Renal cortical epithelial cell (primary cell): ENCODE data around the gene CABP2. TPM values are rescaled to one million over a fixed set of nuclear protein-coding genes. Genes with fewer than 3 reads are reported as not detected.
"Not testable (repeated sequence)": the region's sequence is repeated elsewhere in the genome, so short reads cannot be mapped to it uniquely, and the experiment has no call there.

Source experiments
- DNase-seq: peaks from one replicate; pipeline ENCODE4 v3.0.0-alpha.2; 2011; ENCODE audit warnings: low read depth
- total RNA-seq: library from RNA; depleted of rRNA; stranded (reverse); fragments of >200 nt; gene quantifications from 2 replicates; pipeline ENCODE4 v1.2.3, GENCODE V29; 2014

The CABP2 gene
- not detected in 2 replicates for total RNA-seq

DNA sequence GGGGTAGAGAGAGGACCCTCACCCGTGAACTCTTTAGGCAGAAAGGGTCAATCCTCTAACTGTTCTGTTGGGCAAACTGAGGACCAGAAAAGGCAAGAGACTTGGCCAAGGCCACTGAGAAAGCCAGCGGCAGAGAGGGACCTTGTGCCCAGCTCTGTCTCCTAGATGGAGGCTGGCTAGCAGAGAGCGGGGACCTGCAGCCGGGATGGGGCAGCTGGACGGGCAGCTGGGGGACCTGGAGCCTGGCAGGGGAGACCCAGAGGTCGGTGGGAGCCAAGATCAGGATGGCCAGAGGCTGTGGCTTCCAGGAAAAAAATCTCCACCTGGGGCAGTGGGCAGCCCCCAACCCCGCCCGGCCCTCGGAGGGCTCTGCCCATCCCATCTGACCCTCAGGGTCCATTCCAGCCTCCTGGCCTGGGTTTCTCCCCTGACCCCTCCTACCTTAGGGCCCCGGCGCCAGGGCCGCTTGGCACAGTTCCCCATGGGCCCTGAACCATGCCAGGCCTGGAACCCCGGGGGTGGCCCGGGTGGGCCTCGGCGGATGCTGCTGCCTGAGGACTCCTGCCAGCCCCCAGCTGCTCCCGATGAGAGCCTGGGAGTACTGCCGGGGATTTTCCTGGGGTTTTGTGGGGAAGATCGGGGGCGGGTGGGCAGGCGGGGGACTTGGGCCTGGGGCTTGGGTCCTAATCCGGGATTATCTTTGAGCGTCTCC is at the start of gene CABP2:
TSS of gene CABP2 (minus strand) at position 603 of the 712 bp plus-strand sequence. CDS start at position 483, 120 bp downstream.
- no peak for DNase-seq

DNA sequence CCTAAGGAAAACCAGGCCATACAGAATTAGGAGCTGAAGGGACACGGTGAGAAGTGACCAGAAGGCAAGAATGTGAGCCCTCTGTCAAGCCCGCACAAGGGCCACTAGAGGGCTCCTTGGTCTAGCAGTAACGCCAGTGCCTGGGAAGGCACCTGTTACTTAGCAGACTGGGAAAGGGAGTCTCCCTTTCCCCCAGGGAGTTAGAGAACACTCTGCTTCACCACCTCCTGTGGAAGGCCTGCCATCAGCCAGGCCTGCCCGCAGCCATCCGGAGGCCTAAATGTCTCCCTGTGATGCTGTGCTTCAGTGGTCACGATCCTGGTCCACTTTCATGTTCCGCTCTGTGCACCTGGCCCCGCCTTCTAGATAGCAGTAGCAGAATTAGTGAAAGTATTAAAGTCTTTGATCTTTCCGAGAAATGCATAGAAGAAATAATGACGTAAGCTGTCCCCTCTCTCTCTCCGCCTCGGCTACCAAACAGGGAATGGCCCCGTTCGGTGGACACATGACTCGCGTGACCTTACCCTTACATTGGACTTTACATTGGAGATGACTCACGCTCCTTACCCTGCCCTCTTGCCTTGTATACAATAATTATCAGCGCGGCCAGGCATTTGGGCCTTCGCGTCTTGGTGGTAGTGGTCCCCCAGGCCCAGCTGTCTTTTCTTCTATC is 49.6 kb upstream of the CABP2 start:
- DNase-seq, result peak; percentile 71

DNA sequence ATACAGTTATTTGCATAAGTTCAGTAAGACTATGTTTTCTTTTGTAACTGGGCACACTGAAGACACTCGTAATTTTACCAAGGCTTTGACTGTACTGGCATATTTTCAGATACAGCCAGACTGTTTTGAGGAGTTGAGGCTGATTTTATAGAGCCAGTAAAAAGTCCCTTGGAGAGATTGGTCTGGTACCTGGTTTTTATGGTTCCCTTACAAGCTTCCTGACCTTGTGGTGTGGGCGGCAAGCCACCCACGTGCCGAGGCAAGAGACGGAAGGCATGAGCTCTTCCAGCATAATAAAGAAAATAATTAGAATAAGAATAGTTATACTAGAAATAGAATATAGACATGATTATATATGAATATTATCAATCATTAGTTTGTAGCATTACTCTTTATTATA is 49.1 kb upstream of the CABP2 start:
- DNase-seq, result no peak

DNA sequence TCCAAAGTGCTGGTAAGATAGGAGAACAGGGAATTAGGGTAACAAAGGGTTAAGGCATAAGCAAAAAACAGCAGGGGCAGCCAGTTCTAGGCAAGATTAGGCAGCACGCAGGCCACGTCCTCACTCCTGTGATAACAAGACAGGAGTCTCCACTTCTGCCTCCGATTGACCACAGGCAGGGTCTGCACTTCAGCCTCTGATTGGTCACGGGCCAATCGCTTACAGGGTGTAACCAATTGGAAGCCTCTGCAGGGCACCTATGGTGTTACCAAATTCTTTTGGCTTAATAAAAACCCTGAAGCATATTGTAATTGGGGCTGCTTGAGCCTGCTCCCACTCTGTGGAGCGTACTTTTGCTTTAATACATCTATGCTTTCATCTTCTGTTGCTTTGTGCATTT is 48.2 kb upstream of the CABP2 start:
- no peak for DNase-seq

DNA sequence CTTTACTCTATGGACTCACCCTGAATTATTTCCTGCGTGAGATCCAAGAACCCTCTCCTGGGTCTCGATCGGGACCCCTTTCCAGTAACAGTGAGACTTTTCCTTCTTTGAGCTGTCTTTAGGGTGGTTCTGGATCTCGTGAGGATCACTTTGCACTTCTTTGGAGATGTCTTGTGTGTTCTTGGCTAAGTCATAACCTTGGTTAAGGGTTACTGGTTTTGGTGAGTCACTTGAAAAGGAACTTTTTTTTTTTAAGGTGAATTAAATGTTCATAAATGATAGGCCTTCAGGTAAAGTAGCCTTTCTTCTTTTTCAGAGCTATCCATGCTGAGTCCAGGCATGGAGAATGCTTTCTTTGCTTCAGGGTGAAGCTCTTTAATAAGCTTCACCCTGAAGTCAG is 41.0 kb upstream of the CABP2 start:
- peak; percentile 83 for DNase-seq

DNA sequence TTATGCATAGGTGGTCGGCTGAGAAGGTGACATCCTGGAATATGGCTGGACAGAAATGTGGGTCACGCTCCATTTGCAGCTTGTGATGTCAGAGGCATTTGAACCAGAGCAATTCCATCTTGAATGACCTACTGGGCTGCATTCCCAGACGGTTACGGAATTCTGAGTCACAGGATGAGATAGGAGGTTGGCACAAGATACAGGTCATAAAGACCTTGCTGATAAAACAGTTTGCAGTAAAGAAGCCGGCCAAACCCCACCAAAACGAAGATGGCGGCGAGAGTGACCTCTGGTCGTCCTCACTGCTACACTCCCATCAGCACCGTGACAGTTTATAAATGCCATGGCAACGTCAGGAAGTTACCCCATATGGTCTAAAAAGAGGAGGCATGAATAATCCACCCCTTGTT is 40.5 kb upstream of the CABP2 start:
- DNase-seq, result peak; percentile 94

DNA sequence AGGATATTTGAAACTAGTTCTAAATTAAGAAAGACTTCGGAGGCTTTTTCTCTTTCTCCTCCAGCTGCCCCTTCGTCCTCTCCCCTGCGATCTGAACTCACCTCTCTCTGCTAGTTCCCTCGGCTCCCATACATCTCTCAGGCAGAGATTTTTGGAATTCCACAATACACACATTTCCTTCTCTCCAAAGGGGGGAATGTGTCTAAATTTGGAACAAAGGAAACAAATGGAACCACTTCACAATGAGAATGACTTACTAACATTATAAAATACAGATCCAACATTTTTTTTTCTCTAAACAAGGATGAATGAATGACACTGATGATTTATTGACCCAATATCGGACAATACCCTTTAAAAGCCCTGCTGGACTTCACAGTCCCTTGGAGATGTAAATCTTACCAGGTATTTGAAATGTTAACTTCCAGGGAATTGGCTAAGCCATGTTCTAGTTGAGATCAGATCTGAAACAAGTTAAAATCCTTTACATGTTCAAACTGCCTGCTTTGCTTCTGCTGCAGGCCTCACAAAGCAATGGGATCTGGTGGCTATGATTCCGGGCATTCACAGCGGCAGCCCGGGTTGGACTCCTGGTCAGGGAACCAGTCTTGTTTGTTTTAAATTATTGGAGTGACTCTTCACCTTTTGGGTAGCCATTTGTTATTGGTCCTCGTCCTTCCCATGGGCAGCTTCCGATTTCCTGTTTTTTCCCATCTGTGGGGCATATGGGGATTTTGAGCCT is 39.9 kb upstream of the CABP2 start:
- no peak for DNase-seq

DNA sequence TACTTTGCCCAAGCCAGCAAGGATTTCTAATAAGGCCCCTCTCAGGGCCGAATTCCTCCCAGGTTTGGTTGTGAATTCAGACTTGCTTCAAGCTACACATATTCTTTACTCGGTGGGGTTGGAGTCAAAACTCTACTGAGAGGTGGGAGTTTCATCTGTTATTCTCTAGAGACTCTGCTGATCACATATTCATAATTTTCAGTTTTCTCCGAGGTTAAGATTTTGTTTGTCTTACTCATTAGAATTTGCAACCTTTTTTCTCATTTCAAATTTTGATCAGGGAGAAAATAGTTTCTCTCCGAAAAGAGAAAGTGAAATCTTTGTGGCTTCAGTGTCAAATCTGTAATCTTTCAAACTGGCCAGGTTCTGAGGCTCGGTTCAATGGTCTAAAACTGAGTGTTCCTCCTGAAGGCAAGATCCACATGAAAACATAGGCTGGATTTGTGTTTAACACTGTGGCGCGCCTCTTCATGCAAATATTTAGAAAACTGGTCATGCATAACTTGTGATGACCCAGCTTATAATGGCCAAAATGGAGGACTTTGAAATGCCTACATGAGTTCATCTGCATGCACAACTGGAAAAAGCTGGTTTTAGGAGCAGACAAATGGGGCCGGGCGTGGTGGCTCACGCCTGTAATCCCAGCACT is 38.8 kb upstream of the CABP2 start:
- peak; percentile 90 for DNase-seq

DNA sequence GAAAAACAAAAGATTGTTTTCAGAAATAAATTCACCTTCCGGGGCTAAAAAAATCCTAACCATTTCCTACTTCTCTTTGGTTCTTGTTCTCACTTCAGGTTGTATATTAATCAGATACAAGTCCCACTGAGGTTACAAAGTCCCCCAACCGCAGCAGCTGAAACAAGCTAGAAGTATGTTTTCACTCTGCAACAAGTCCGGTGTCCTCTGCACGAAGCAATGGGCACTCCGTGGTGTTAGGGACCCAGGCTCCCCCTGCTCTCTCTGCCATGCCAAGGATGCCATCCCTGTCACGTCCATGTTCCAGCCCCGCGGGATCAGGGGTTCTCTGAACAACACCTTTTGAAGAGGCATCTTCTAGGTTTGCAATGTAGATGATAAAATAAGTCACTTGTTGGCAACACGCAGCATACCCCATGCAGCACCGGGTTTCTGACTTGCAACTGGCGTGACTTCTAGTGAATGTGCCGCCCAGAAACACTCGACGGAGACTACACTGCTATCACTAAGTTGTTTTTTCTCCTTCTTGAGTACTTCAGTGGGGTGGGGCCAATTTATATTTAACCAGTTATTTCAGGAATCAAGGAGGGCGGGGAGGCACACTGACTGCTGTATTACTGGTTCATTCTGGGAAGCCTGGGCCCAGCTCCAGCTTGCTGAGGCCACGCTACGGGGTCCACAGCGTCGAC is 35.0 kb upstream of the CABP2 start:
- peak; percentile 83 for DNase-seq

DNA sequence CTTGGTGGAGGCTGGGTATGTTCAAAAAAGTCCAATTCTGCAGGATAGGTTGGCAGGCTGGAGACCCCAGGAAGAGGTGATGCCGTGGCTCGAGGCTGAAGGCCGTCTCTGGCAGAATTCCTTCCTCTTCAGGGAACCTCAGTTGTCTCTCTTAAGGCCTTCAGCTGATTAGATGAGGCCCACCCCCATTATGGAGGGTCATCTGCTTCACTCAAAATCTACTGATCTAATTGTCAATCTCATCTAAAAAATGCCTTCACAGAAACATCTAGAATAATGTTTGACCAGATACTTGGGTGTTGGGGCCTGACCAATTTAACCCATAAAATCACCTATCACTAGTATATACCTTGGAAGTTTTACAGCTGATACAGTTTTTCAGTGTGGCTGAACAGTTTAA is 33.0 kb upstream of the CABP2 start:
- no peak for DNase-seq

DNA sequence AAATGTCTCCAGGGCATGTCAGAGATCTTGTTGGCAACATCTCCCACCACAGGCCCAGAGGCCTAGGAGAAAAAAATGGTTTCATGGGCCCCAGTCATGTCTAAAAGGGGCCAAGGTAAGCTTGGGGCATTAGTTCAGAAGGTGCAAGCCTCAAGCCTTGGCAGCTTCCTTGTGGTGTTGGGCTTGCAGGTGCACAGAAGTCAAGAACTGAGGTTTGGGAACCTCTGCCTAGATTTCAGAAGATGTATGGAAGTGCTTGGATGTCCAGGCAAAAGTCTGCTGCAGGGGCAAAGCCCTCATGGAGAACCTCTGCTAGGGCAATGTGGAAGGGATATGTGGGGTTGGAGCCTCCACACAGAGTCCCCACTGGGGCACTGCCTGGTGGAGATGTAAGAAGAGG is 28.5 kb upstream of the CABP2 start:
- DNase-seq, result not testable (repeated sequence)

DNA sequence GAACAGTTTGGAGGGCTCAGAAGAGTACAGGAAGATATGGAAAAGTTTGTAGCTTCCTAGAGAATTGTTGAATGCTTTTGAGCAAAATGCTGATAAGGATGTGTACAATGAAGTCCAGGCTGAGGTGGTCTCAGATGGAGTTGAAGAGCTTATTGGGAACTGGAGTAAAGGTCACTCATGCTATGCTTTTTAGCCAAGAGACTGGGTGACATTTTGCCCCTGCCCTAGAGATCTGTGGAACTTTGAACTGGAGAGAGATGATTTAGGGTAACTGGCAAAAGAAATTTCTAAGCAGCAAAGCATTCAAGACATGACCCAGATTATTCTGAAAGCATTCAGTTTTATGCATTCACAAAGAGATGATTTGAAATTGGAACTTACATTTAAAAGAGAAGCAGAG is 27.9 kb upstream of the CABP2 start:
- no peak for DNase-seq

DNA sequence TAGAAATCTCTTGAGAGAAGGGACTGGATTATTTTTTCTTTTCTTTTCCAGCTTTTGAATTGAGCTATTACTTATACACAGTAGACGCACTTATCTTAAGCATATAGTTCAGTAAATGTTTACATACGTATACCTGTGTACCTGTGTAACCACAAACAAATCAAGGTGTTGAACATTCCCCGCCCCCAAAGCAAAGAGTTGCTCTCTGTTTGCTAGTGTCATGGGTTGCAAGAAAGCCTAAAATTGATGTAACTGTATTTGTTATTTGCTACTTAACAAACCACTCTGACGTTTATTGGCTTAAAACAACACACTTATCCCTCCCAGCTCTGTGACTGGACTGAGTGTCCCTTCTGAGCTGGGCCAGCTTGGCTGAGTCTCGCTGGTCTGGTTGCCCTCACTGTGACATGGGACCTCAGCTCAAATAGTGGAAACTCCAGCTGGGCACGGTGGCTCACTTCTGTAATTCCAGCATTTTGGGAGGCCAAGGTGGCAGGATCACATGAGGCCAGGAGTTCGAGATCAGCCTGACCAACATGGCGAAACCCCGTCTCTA is 25.4 kb upstream of the CABP2 start:
- DNase-seq, result no peak

DNA sequence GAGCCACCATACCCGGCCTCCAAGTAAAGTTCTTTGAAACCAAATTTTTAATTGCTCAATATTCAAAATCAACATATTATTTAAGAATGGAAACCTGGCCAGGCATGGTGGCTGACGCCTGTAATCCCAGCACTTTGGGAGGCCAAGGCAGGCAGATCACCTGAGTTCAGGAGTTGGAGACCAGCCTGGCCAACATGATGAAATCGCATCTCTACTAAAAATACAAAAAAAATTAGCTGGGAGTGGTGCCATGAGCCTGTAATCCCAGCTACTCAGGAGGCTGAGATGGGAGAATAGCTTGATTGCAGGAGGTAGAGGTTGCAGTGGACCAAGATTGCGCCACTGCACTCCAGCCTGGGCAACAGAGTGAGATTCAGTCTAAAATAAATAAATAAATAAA is 24.9 kb upstream of the CABP2 start:
- DNase-seq, result not testable (repeated sequence)

DNA sequence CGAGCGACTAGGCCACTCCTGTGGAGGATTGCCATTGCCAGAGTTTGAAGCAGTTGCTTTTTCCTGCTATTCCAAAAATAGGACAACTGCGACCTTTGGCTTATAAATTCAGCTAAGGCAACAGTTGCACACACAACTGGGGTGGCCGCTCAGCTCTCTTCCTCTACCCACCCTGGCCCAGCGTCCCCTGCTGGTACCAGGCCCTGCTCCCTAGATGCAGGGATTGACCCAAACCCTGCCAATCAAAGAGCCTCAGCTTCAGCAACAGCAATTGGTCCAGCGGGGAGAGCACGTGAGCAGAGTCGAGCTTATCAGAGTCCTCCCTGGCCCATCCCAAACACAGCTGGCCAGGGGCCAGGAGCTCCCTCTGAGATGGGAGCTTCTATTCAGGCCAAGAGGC is 22.0 kb upstream of the CABP2 start:
- DNase-seq, result peak; percentile 29

DNA sequence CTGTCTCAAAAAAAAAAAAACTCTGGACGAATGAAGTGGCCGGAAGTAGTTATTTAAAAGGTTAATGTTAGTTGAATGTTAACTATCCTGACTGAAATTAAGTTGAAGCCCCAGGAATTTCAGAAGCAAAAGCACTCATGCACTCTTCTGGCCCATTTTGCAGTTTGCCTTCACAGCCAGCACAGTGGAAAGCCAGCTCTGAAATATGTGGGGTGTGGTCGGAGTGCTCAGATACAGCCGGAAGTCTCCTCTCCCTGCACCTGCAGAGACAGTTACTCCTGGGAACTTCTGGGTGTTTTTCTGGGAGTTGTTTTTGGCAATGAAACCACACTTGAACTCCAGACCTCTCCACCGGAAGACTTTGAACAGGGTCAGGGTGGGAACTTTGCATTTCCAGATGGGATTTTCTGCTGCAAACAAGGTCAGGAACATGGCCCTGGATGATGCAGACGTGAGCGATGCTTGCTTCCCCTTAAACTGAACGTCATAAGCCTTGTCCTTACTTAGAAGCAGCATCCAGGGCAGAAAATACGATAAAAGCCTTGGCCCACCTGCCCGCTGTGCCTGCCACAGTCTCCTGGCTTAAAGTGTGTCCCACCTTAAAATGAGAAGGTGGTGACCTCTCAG is 21.5 kb upstream of the CABP2 start:
- peak; percentile 85 for DNase-seq

DNA sequence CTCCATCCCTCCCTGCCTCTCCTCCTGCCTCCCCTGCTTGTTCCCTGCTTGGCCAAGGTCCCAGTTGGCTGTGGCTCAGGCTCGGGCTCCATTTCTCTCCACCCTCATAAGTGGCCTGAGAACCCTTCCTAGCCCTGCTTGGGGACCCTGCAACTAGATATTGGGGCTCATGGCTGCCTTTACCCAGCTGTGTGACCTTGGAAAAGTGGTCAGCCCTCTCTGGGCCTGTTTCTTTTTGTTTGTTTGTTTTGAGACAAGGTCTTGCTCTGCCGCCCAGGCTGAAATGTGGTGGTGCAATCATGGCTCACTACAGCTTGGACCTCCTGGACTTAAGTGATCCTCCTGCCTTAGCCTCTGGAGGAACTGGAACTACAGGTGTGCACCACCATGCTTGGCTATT is 20.3 kb upstream of the CABP2 start:
- DNase-seq, result no peak

DNA sequence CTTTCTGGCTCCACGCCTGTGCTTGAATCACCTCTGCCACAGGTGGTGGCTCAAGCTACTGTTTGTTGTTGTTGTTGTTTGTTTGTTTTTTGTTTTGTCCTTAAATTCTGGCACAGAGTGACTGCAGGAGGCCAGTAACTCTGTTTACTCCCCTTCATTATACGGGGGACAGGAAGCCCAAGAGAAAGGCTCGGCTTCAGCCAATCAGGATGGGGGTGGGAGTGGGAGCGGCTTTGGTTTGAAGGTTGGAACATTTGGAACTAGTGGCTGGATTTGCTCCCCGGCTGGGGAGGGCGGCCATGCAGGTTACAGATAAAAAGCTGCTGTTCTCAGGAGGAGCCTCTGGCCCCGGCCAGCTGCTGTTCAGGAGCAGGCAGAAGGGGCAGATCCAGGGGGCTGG is 19.7 kb upstream of the CABP2 start:
- DNase-seq, result no peak

DNA sequence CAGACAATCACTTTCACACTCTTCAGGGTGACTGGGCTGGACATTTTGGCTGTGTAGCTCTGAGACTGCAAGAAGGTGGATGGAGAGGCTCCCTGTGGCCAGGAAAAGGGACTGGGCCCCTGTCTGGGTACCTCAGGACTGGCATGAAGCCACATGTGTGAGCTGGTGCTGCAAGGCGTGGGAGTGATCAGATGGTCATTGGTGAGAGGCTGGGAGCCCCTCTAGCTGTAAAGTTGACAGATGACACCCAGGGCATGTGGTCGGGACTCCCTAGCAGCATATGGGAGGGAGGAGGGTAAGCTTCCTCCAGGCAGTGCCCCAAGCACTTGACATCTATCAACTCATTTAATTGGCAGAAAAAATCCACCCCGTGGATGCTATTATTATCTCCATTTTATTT is 18.9 kb upstream of the CABP2 start:
- DNase-seq, result no peak

DNA sequence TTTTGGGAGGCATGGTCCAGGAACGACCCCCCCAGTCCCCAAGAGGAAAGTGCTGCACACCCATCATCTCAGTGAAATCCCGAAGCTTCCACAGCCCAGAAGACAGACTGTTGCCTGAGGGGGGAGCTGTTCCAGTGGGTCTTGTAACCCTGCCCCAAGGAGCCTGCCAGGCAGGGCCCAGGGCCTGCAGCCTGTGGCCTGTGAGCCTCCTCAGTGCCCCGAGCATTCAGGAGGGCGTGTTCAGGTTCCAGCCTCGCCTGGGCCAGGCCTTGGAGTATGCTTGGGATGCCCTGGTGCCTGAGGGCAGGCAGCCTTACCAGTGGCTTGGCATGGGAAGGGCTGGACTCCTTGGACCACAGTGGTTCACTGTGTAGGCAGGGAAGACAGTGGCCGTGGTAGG is 18.0 kb upstream of the CABP2 start:
- DNase-seq, result no peak

DNA sequence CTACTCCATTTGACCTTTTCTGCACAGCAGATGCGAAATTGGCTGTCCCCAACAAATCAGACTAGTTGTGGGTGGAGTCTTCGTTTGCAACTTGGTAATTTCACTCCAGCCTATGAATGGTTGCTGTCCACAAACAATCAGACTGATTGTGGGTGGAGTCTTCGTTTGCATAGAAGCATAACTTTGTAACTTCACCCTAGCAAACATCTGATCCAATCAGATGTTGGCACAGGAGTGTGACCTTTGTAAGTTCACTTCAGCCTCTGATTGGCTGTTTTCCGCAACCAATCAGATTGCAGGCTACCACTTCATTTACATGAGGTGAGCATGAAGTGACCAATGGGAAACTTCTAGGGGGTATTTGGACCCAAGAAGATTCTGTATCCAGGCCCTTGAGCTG is 16.3 kb upstream of the CABP2 start:
- no peak for DNase-seq
